Hepatocyte (in vitro differentiated cells): Measurements from ENCODE around the gene DLGAP4. TPM values are rescaled to one million over a fixed set of nuclear protein-coding genes. Genes with fewer than 3 reads are reported as not detected.

Experiments
- DNase-seq: peaks from one replicate; pipeline ENCODE4 v3.0.0-alpha.2; 2016; ENCODE audit warnings: low spot score
- H2AFZ ChIP-seq: fragments of 200-600 bp; sonication (generic); 2 replicates; pipeline ENCODE4 v1.6.0; 2016; ENCODE audit warnings: antibody characterized with exemption, mild to moderate bottlenecking
- H3K27ac ChIP-seq: fragments of 200-600 bp; sonication (generic); 2 replicates; pipeline ENCODE4 v1.5.1; 2016; ENCODE audit warnings: mild to moderate bottlenecking
- H3K27me3 ChIP-seq: fragments of 200-600 bp; sonication (generic); 2 replicates; pipeline ENCODE4 v1.6.1; 2016
- H3K36me3 ChIP-seq: fragments of 200-600 bp; sonication (generic); replicated peaks from 2 replicates; pipeline ENCODE4 v1.5.1; 2016; ENCODE audit warnings: low read depth; ENCODE audit not compliant: insufficient read depth
- H3K4me1 ChIP-seq: fragments of 200-600 bp; sonication (generic); 2 replicates; pipeline ENCODE4 v1.5.1; 2016; ENCODE audit warnings: mild to moderate bottlenecking, moderate library complexity; ENCODE audit not compliant: insufficient read depth
- H3K4me2 ChIP-seq: fragments of 200-600 bp; sonication (generic); 2 replicates; pipeline ENCODE4 v1.6.0; 2016
- H3K4me3 ChIP-seq: fragments of 200-600 bp; sonication (generic); 2 replicates; pipeline ENCODE4 v1.5.1; 2016; ENCODE audit warnings: mild to moderate bottlenecking
- H3K79me2 ChIP-seq: fragments of 200-600 bp; sonication (generic); 2 replicates; pipeline ENCODE4 v1.6.0; 2017; ENCODE audit warnings: mild to moderate bottlenecking
- H3K9me2 ChIP-seq: fragments of 200-600 bp; sonication (generic); replicated peaks from 2 replicates; pipeline ENCODE4 v1.6.0; 2017; ENCODE audit warnings: mild to moderate bottlenecking; ENCODE audit not compliant: insufficient read depth
- H3K9me3 ChIP-seq: fragments of 200-600 bp; sonication (generic); 2 replicates; pipeline ENCODE4 v1.5.1; 2016; ENCODE audit warnings: low read depth, mild to moderate bottlenecking
- H4K20me1 ChIP-seq: fragments of 200-600 bp; sonication (generic); 2 replicates; pipeline ENCODE4 v1.6.0; 2016; ENCODE audit warnings: mild to moderate bottlenecking; ENCODE audit not compliant: insufficient read depth, poor library complexity, severe bottlenecking
- EZH2 ChIP-seq: fragments of 200-600 bp; sonication (generic); IDR thresholded peaks from 2 replicates; pipeline ENCODE4 v1.6.1; 2016; ENCODE audit warnings: antibody characterized with exemption, mild to moderate bottlenecking, borderline replicate concordance
- EZH2phosphoT487 ChIP-seq: fragments of 200-600 bp; sonication (generic); IDR thresholded peaks from one replicate; pipeline ENCODE4 v1.6.1; 2018; ENCODE audit warnings: antibody characterized with exemption, mild to moderate bottlenecking, low read depth, moderate library complexity; ENCODE audit not compliant: unreplicated experiment, severe bottlenecking
- WGBS: methylation state at CpG from one replicate; pipeline ENCODE4 v1.1.6; 2016; ENCODE audit warnings: low lambda C conversion rate; ENCODE audit errors: missing lambda C conversion rate; 5-methylcytosine and 5-hydroxymethylcytosine counted together
- polyA plus RNA-seq: library from polyadenylated mRNA; unstranded; fragments of >200 nt; fragmentation: Nextera tagmentation; extraction: Ambion mirVana; gene quantifications from 2 replicates; pipeline ENCODE4 v1.2.1, GENCODE V29; 2016
- total RNA-seq: library from RNA; depleted of rRNA; stranded (reverse); fragments of >200 nt; gene quantifications from 2 replicates; pipeline ENCODE4 v1.2.3, GENCODE V29; 2014
- TF ChIP-seq, protein P1 (sequence below): fragments of 200-600 bp; sonication (generic); IDR thresholded peaks from 2 replicates; pipeline ENCODE4 v1.5.1; 2016; ENCODE audit warnings: antibody characterized with exemption, mild to moderate bottlenecking; ENCODE audit not compliant: poor library complexity

Gene DLGAP4
- total and polyA plus RNA-seq, 2 experiments from 2014 or later, result 16.5 to 39.4 TPM

DNA sequence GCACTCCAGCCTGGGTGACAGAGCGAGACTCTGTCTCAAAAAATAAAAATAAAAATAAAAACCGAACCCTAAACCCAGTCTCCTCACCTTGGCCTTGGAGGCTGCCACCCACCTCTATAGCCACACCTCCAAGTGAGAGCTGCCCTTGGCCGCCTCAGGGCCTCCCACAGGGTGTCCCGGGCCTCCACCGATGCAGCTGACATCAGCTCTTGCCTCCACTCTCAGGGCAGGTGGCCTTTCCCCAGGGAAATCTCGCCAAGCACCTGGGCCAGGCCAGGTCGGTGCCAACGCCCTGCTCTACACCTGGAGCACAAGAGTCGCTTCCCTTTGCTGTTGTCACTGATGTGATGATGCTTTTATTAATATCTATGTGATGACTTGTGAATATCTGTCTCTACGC, 226.2 kb downstream of the DLGAP4 start:
- WGBS, result 92% methylated on average over 10 of the region's 10 CpGs
- no peak overlapping the region for H3K4me2 ChIP-seq
- no peaks in the 10 kb centered on the region for H3K9me3 ChIP-seq
- H3K9me2 ChIP-seq, result no peaks in the 10 kb centered on the region
- H3K79me2 ChIP-seq, result no peaks in the 10 kb centered on the region
- TF ChIP-seq EZH2, result no peak
- TF ChIP-seq, protein P1, sequence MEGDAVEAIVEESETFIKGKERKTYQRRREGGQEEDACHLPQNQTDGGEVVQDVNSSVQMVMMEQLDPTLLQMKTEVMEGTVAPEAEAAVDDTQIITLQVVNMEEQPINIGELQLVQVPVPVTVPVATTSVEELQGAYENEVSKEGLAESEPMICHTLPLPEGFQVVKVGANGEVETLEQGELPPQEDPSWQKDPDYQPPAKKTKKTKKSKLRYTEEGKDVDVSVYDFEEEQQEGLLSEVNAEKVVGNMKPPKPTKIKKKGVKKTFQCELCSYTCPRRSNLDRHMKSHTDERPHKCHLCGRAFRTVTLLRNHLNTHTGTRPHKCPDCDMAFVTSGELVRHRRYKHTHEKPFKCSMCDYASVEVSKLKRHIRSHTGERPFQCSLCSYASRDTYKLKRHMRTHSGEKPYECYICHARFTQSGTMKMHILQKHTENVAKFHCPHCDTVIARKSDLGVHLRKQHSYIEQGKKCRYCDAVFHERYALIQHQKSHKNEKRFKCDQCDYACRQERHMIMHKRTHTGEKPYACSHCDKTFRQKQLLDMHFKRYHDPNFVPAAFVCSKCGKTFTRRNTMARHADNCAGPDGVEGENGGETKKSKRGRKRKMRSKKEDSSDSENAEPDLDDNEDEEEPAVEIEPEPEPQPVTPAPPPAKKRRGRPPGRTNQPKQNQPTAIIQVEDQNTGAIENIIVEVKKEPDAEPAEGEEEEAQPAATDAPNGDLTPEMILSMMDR, result no peak
- TF ChIP-seq EZH2phosphoT487, result no peak
- H3K27me3 ChIP-seq, result no peaks in the 10 kb centered on the region
- H3K36me3 ChIP-seq, result no peaks in the 10 kb centered on the region
- no peak overlapping the region for H3K27ac ChIP-seq
- H3K4me3 ChIP-seq, result no peak overlapping the region
- no peaks in the 10 kb centered on the region for H4K20me1 ChIP-seq
- H3K4me1 ChIP-seq, result no peaks in the 10 kb centered on the region
- H2AFZ ChIP-seq, result no peak overlapping the region
- no peak for DNase-seq

DNA sequence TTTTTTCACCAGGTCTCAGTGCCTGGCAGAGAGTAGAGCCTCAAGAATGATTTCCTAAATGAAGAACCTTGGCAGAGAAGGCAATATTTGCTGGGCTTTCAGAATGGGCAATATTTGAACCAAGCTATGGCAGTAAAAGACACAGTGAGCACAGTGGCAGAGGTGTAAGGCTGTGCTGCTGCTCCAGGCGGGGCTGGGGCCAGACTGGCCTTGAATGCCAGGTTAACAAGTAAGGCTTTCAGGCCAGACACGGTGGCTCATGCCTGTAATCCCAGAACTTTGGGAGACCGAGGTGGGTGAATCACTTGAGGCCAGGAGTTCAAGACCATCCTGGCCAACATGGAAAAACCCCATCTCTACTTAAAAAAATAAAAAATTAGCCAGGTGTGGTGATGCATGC, 226.7 kb downstream of the DLGAP4 start:
- DNase-seq, result no peak
- TF ChIP-seq EZH2 (no peak), EZH2phosphoT487 (no peak)
- TF ChIP-seq, protein P1, result no peak
- Histone ChIP-seq H3K79me2 (no peaks in the 10 kb centered on the region), H3K9me3 (no peaks in the 10 kb centered on the region), H2AFZ (no peak overlapping the region), H3K27me3 (no peaks in the 10 kb centered on the region), H3K36me3 (no peaks in the 10 kb centered on the region), H3K4me2 (no peak overlapping the region), H3K4me3 (no peak overlapping the region), H4K20me1 (no peaks in the 10 kb centered on the region), H3K9me2 (no peaks in the 10 kb centered on the region), H3K27ac (no peak overlapping the region), H3K4me1 (no peaks in the 10 kb centered on the region)
- 86% methylated on average over 3 of the region's 3 CpGs for WGBS

DNA sequence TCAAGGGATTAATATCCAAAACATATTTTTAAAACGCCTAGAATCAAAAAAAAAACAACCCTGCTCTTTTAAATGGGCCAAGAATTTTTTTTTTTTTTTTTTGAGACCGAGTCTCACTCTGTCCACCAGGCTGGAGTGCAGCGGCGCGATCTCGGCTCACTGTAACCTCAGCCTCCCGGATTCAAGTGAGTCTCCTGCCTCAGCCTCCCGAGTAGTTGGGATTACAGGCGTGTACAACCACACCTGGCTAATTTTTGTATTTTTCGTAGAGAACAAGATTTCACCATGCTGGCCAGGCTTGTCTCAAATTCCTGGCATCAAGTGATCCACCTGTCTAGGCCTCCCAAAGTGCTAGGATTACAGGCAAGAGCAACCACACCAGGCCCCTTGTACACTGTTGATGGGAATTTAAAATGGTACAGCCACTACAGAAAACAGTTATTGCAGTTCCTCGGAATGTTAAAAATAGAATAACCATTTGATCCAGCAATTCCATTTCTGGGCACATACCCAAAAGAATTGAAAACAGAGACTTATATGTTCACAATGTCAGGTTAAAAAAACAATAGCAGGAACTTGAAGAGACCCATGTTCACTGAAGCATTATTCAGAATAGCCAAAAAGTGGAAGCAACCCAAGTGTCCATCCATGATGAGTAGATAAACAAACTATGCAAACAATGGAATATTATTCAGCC, 232.0 kb downstream of the DLGAP4 start:
- no peak for TF ChIP-seq EZH2
- TF ChIP-seq, protein P1, result no peak
- no peak for TF ChIP-seq EZH2phosphoT487
- peaks cover 25% of the 10 kb centered on the region for H3K79me2 ChIP-seq
- no peak overlapping the region for H2AFZ ChIP-seq
- no peak overlapping the region for H3K27ac ChIP-seq
- no peaks in the 10 kb centered on the region for H3K27me3 ChIP-seq
- WGBS, result 92% methylated on average over 11 of the region's 11 CpGs
- no peaks in the 10 kb centered on the region for H4K20me1 ChIP-seq
- DNase-seq, result no peak
- no peaks in the 10 kb centered on the region for H3K9me2 ChIP-seq
- peaks cover 23% of the 10 kb centered on the region for H3K4me1 ChIP-seq
- no peaks in the 10 kb centered on the region for H3K36me3 ChIP-seq
- H3K4me2 ChIP-seq, result no peak overlapping the region
- H3K4me3 ChIP-seq, result no peak overlapping the region
- no peaks in the 10 kb centered on the region for H3K9me3 ChIP-seq
